Common myeloid progenitor, CD34-positive (primary cell): ENCODE results near the gene TTLL4.

Experiments used
- CTCF ChIA-PET: fragments of 350-600 bp; sonication (Branson Sonifier 250); formaldehyde crosslinking; loops from one replicate; lab custom pipeline; 2021; ENCODE audit warnings: antibody characterized with exemption; lab: Charles Lee
- POLR2A ChIA-PET: fragments of 350-600 bp; sonication (Branson Sonifier 250); formaldehyde crosslinking; loops from one replicate; lab custom pipeline; 2021; ENCODE audit warnings: antibody characterized with exemption; lab: Charles Lee
- DNase-seq, 3 donors: peaks; one replicate each; pipeline versions ENCODE4 v3.0.0 to v3.0.0-alpha.2; 2013
- H3K27ac ChIP-seq, 2 experiments: 1 replicate in 1 of 2; 2 replicates in 1 of 2; pipeline ENCODE4 v1.7.0; 2013; ENCODE audit warnings: inconsistent platforms in 2 of 2, low read length in 2 of 2, mild to moderate bottlenecking in 2 of 2, low read depth in 1 of 2, moderate library complexity in 1 of 2; ENCODE audit not compliant: severe bottlenecking in 2 of 2, insufficient read depth in 1 of 2, poor library complexity in 1 of 2
- H3K27me3 ChIP-seq, 5 experiments: replicated peaks in 2 of 5; 1 replicate in 3 of 5; 2 replicates in 2 of 5; pipeline versions ENCODE4 v1.6.1 to v1.7.0; 2013; ENCODE audit warnings: low read length in 4 of 5, mild to moderate bottlenecking in 2 of 5, moderate library complexity in 2 of 5, inconsistent platforms in 1 of 5; ENCODE audit not compliant: insufficient read depth in 5 of 5, control insufficient read depth in 4 of 5
- H3K36me3 ChIP-seq, 4 experiments: 1 replicate in 2 of 4; 2 replicates in 2 of 4; pipeline versions ENCODE4 v1.6.1 to v1.7.0; 2013; ENCODE audit warnings: low read length in 3 of 4, control low read depth in 1 of 4, mild to moderate bottlenecking in 1 of 4; ENCODE audit not compliant: control insufficient read depth in 4 of 4, insufficient read depth in 4 of 4
- H3K4me1 ChIP-seq, 4 experiments: 1 replicate in 3 of 4; 2 replicates in 1 of 4; pipeline versions ENCODE4 v1.6.1 to v1.7.1; 2013; ENCODE audit warnings: low read length in 3 of 4, mild to moderate bottlenecking in 3 of 4, control low read depth in 1 of 4, inconsistent platforms in 1 of 4, moderate library complexity in 1 of 4; ENCODE audit not compliant: control insufficient read depth in 4 of 4, insufficient read depth in 4 of 4; ENCODE audit errors: control extremely low read depth in 1 of 4
- H3K4me3 ChIP-seq, 7 experiments: 1 replicate in 4 of 7; 2 replicates in 3 of 7; pipeline versions ENCODE4 v1.5.1 to v1.7.0; 2013; ENCODE audit warnings: mild to moderate bottlenecking in 7 of 7, low read length in 6 of 7, moderate library complexity in 6 of 7, inconsistent platforms in 2 of 7, low read depth in 2 of 7, control low read depth in 1 of 7; ENCODE audit not compliant: insufficient read depth in 4 of 7, control insufficient read depth in 1 of 7; ENCODE audit errors: extremely low read depth in 1 of 7
- H3K9me3 ChIP-seq, 5 experiments: 1 replicate in 4 of 5; 2 replicates in 1 of 5; pipeline versions ENCODE4 v1.6.1 to v1.7.1; 2013; ENCODE audit warnings: low read length in 4 of 5, mild to moderate bottlenecking in 2 of 5, inconsistent platforms in 1 of 5, low read depth in 1 of 5, moderate library complexity in 1 of 5; ENCODE audit not compliant: control insufficient read depth in 4 of 5, insufficient read depth in 2 of 5; ENCODE audit errors: control extremely low read depth in 1 of 5
- WGBS: methylation state at CpG from one replicate; pipeline ENCODE4 v1.1.5; 2013; ENCODE audit not compliant: insufficient coverage; 5-methylcytosine and 5-hydroxymethylcytosine counted together

TTLL4 gene

DNA sequence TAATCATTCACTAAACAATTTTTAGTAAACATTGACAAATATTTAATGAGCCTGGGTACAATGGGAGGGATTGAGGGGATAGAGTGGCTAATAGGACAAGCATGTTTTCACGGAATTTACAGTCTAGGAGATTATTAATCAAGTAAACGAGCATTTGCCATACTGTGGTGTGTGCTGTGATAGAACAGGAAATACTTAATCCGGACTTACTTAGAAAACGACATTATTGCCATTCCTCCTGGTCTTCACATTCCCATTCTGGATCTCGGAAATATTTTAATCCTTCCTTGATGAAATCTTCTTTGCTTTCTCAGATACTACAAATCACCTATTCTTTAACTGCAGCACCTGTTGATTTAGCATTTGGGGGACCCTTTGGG lies 905 bp downstream of the TTLL4 start:
- POLR2A ChIA-PET, result interaction anchor here (0.6 to 1.4 kb wide), 2 partner anchors 11 to 104 kb away, joined by 3 to 8 read pairs; partner anchors contain the start of gene PLCD4
- peak overlapping the region; percentile 11 to 77 for H3K27ac ChIP-seq
- peaks cover 8 to 21% (median 15%) of the 10 kb centered on the region in 4 experiments for H3K4me1 ChIP-seq
- DNase-seq, result no peak
- H3K4me3 ChIP-seq, result peak overlapping the region in 6 of 7 experiments; percentile 75 to 89 (median 82)
- peaks cover 0 to 2% (median 0%) of the 10 kb centered on the region in 5 experiments for H3K9me3 ChIP-seq
- WGBS, result 6% methylated on average over 2 of the region's 5 CpGs
- peaks cover 0 to 10% (median 3%) of the 10 kb centered on the region in 4 experiments for H3K36me3 ChIP-seq
- no peaks in the 10 kb centered on the region for H3K27me3 ChIP-seq
- CTCF ChIA-PET, result interaction anchor here (0.7 to 3.4 kb wide), 9 partner anchors 9 to 138 kb away, joined by 3 to 11 read pairs (median 6); partner anchors contain the start of genes BCS1L and ZNF142

DNA sequence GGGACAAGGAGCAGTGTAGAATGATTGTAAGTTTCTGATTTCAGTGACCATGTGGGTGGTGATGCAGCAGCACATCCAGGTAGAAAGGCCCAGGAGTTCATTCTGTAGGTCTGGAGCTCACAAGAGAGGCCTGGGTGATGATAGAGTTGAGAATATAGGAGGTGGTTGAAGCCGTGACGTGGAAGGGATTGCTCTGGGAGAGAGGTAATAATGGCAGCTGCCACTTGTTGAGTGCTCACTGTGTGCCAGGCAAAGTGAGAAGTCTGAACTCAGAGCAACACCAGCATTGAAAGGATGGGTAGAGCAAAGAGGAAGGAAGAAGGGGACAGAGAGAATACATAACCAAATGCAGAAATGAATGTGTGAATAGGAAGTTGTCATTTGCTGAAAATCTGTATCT lies 3.3 kb downstream of the TTLL4 start:
- Histone ChIP-seq H3K4me1 (peaks cover 8 to 21% (median 15%) of the 10 kb centered on the region in 4 experiments), H3K4me3 (no peak overlapping the region), H3K27ac (no peak overlapping the region), H3K36me3 (peaks cover 0 to 10% (median 6%) of the 10 kb centered on the region in 4 experiments), H3K9me3 (no peaks in the 10 kb centered on the region), H3K27me3 (no peaks in the 10 kb centered on the region)
- no peak for DNase-seq
- ChIA-PET POLR2A (no interaction called here), CTCF (interaction anchor here (1.3 kb wide), 1 partner anchor 27 kb away, joined by 4 read pairs; no protein-coding TSS in a partner anchor)
- WGBS, result 100% methylated on average over 2 of the region's 2 CpGs

GRCh38 chr2:218716070-218716469 lies 5.4 kb downstream of the TTLL4 start:
- DNase-seq, result no peak

GRCh38 chr2:218717262-218717661 lies 6.6 kb downstream of the TTLL4 start:
- no peaks in the 10 kb centered on the region for H3K27me3 ChIP-seq
- POLR2A ChIA-PET, result no interaction called here
- H3K27ac ChIP-seq, result no peak overlapping the region
- no peaks in the 10 kb centered on the region for H3K9me3 ChIP-seq
- peaks cover 0 to 13% (median 3%) of the 10 kb centered on the region in 4 experiments for H3K4me1 ChIP-seq
- DNase-seq, result no peak
- H3K4me3 ChIP-seq, result no peak overlapping the region
- CTCF ChIA-PET, result no interaction called here
- 100% methylated on average over 1 of the region's 3 CpGs for WGBS
- H3K36me3 ChIP-seq, result peaks cover 0 to 17% (median 6%) of the 10 kb centered on the region in 4 experiments

More at GRCh38 chr2:218716070-218716469, 5.4 kb downstream of the TTLL4 start:
- Histone ChIP-seq H3K4me3 (no peak overlapping the region), H3K36me3 (peaks cover 0 to 17% (median 6%) of the 10 kb centered on the region in 4 experiments), H3K27me3 (no peaks in the 10 kb centered on the region), H3K9me3 (no peaks in the 10 kb centered on the region), H3K4me1 (peaks cover 6 to 18% (median 12%) of the 10 kb centered on the region in 4 experiments), H3K27ac (no peak overlapping the region)
- WGBS, result 100% methylated on average over 1 of the region's 4 CpGs
- CTCF ChIA-PET, result no interaction called here
- POLR2A ChIA-PET, result no interaction called here

DNA sequence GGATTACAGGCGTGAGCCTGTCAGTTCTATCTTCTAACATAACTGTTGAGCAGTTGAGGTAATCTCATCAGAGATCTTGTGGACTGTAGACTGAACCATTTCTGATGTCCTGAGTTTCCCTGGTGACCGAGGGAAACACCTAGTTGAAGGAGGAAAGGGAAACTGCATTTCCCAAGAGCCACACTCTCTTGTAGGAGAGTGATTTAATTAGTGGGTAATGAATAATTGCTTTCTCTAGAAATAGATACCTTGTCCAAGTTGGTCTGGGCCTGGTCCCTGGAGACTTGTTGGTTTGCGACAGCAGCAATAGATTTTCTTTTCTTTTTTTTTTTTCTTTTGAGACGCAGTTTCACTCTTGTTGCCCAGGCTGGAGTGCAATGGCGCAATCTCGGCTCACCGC lies 7.4 kb downstream of the TTLL4 start:
- peaks cover 1 to 20% (median 10%) of the 10 kb centered on the region in 4 experiments for H3K4me1 ChIP-seq
- ChIA-PET CTCF (no interaction called here), POLR2A (no interaction called here)
- peaks cover 0 to 17% (median 6%) of the 10 kb centered on the region in 4 experiments for H3K36me3 ChIP-seq
- H3K27ac ChIP-seq, result no peak overlapping the region
- no peak for DNase-seq
- WGBS, result 100% methylated on average over 2 of the region's 7 CpGs
- H3K27me3 ChIP-seq, result no peaks in the 10 kb centered on the region
- no peaks in the 10 kb centered on the region for H3K9me3 ChIP-seq
- no peak overlapping the region for H3K4me3 ChIP-seq

GRCh38 chr2:218719457-218719856 lies 8.8 kb downstream of the TTLL4 start:
- ChIA-PET POLR2A (no interaction called here), CTCF (no interaction called here)
- H3K36me3 ChIP-seq, result peaks cover 0 to 17% (median 6%) of the 10 kb centered on the region in 4 experiments
- H3K4me1 ChIP-seq, result peaks cover 1 to 18% (median 13%) of the 10 kb centered on the region in 4 experiments
- H3K27me3 ChIP-seq, result no peaks in the 10 kb centered on the region
- DNase-seq, result no peak
- 95% methylated on average over 2 of the region's 3 CpGs for WGBS
- no peak overlapping the region for H3K4me3 ChIP-seq
- H3K27ac ChIP-seq, result no peak overlapping the region
- H3K9me3 ChIP-seq, result no peaks in the 10 kb centered on the region
